ENCODE measurements around the gene PPM1H.

GRCh38 chr12:62758216-62758615, 176.7 kb downstream of the PPM1H start:
- TF ChIP-seq, protein P1, sequence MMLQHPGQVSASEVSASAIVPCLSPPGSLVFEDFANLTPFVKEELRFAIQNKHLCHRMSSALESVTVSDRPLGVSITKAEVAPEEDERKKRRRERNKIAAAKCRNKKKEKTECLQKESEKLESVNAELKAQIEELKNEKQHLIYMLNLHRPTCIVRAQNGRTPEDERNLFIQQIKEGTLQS (IDR thresholded peaks at IDR 0.05), result no peak
- TF ChIP-seq, protein P2, sequence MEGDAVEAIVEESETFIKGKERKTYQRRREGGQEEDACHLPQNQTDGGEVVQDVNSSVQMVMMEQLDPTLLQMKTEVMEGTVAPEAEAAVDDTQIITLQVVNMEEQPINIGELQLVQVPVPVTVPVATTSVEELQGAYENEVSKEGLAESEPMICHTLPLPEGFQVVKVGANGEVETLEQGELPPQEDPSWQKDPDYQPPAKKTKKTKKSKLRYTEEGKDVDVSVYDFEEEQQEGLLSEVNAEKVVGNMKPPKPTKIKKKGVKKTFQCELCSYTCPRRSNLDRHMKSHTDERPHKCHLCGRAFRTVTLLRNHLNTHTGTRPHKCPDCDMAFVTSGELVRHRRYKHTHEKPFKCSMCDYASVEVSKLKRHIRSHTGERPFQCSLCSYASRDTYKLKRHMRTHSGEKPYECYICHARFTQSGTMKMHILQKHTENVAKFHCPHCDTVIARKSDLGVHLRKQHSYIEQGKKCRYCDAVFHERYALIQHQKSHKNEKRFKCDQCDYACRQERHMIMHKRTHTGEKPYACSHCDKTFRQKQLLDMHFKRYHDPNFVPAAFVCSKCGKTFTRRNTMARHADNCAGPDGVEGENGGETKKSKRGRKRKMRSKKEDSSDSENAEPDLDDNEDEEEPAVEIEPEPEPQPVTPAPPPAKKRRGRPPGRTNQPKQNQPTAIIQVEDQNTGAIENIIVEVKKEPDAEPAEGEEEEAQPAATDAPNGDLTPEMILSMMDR (IDR thresholded peaks at IDR 0.05; ENCODE audit: low read depth, low read length, missing input control), result no peak

Measured in liver (tissue), 3 donors.